GM18867 (cell line): ENCODE results near the gene ADRA2A.

ENCODE experiments used
- ATAC-seq: cut with Tn5 transposase; IDR thresholded peaks from one replicate; pipeline ENCODE4 v1.9.1; 2021; ENCODE audit warnings: mild to moderate bottlenecking, moderate library complexity; ENCODE audit not compliant: unreplicated experiment

Gene ADRA2A

GRCh38 chr10:111130471-111130870, 53.6 kb downstream of the ADRA2A start:
- ATAC-seq = no peak
